Left kidney (tissue), 8 donors: Measurements from ENCODE around the gene ACTC1. TPM values are rescaled to one million over a fixed set of nuclear protein-coding genes. Genes with fewer than 3 reads are reported as not detected.
"Not testable (repeated sequence)": the region's sequence is repeated elsewhere in the genome, so short reads cannot be mapped to it uniquely, and the experiment has no call there.

Experiments used
- DNase-seq: peaks from one replicate; pipeline ENCODE4 v3.0.0-alpha.2; 2013
- long read RNA-seq, 8 donors: transcript quantifications; one replicate each; lab custom pipeline, GENCODE V29; 2026
- polyA plus RNA-seq: library from polyadenylated mRNA; unstranded; fragments of 120-200 nt; gene quantifications from one replicate; pipeline ENCODE4 v1.2.1, GENCODE V29; 2013; ENCODE audit not compliant: insufficient read length

Gene ACTC1
- 1.0 TPM for polyA plus RNA-seq
- long read RNA-seq, donor 1, transcript ACTC1-201 (7 exons, 3,694 nt): major isoform, 10 of 10 reads
- long read RNA-seq, donor 1, partial matches to known transcripts: 0 of 10 reads
- long read RNA-seq, donor 1, other reads (novel, unspliced or antisense): 0 of 10 reads
- long read RNA-seq, donor 2: 0 reads
- long read RNA-seq, donor 3, partial matches to known transcripts: 0 of 1 reads
- long read RNA-seq, donor 3, other reads (novel, unspliced or antisense): 0 of 1 reads
- long read RNA-seq, donor 4: 0 reads
- long read RNA-seq, donor 5: 0 reads
- long read RNA-seq, donor 6, transcript ACTC1-201 (7 exons, 3,694 nt): major isoform, 5 of 5 reads
- long read RNA-seq, donor 6, partial matches to known transcripts: 0 of 5 reads
- long read RNA-seq, donor 6, other reads (novel, unspliced or antisense): 0 of 5 reads
- long read RNA-seq, donor 7, partial matches to known transcripts: 0 of 1 reads
- long read RNA-seq, donor 7, other reads (novel, unspliced or antisense): 0 of 1 reads
- long read RNA-seq, donor 8: 0 reads

- no peak for DNase-seq
Observed at GRCh38 chr15:34795267-34796081, at the start of gene ACTC1. ACTC1 (minus strand) TSS chr15:34795549; CDS start chr15:34794808, 741 bp downstream.

GRCh38 chr15:34841262-34841725, 45.9 kb upstream of the ACTC1 start:
- DNase-seq: no peak

GRCh38 chr15:34838282-34838681, 42.9 kb upstream of the ACTC1 start:
- no peak for DNase-seq

- DNase-seq: no peak
Observed at GRCh38 chr15:34837246-34838016, 42.1 kb upstream of the ACTC1 start.

GRCh38 chr15:34828145-34828911, 33.0 kb upstream of the ACTC1 start:
- no peak for DNase-seq

GRCh38 chr15:34821831-34822230, 26.5 kb upstream of the ACTC1 start:
- no peak for DNase-seq

GRCh38 chr15:34820110-34820509, 24.8 kb upstream of the ACTC1 start:
- no peak for DNase-seq

- DNase-seq: no peak
Observed at GRCh38 chr15:34818526-34818925, 23.2 kb upstream of the ACTC1 start.

- DNase-seq: no peak
Observed at GRCh38 chr15:34815836-34816235, 20.5 kb upstream of the ACTC1 start.

GRCh38 chr15:34813446-34814190, 18.3 kb upstream of the ACTC1 start:
- DNase-seq: no peak

- DNase-seq: not testable (repeated sequence)
Observed at GRCh38 chr15:34812868-34813365, 17.6 kb upstream of the ACTC1 start.

GRCh38 chr15:34812369-34812768, 17.0 kb upstream of the ACTC1 start:
- DNase-seq: no peak

GRCh38 chr15:34810443-34811129, 15.2 kb upstream of the ACTC1 start:
- DNase-seq: no peak

- DNase-seq: no peak
Observed at GRCh38 chr15:34809186-34809585, 13.8 kb upstream of the ACTC1 start.

GRCh38 chr15:34808016-34808415, 12.7 kb upstream of the ACTC1 start:
- no peak for DNase-seq

GRCh38 chr15:34807241-34807640, 11.9 kb upstream of the ACTC1 start:
- not testable (repeated sequence) for DNase-seq

GRCh38 chr15:34804776-34805175, 9.4 kb upstream of the ACTC1 start:
- no peak for DNase-seq

- DNase-seq: no peak
Observed at GRCh38 chr15:34804113-34804512, 8.8 kb upstream of the ACTC1 start.
